Transverse colon (tissue), 4 donors: ENCODE measurements around the gene CD300H. TPM values are rescaled to one million over a fixed set of nuclear protein-coding genes. Genes with fewer than 3 reads are reported as not detected.

Experiments used
- DNase-seq: peaks from one replicate; pipeline ENCODE4 v3.0.0-alpha.2; 2019
- H3K27ac ChIP-seq, 4 donors: fragments of 200-600 bp; sonication (generic); 2 replicates each; pipeline ENCODE4 v1.5.1; 2016 to 2018; ENCODE audit warnings: inconsistent platforms in 4 of 4
- H3K27me3 ChIP-seq: fragments of 200-600 bp; sonication (generic); 2 replicates; pipeline ENCODE4 v1.5.1; 2017; ENCODE audit warnings: inconsistent platforms
- H3K36me3 ChIP-seq, 4 donors: fragments of 200-600 bp; sonication (generic); 2 replicates each; pipeline ENCODE4 v1.5.1; 2017 to 2019; ENCODE audit warnings: inconsistent platforms in 4 of 4
- H3K4me1 ChIP-seq, 4 donors: fragments of 200-600 bp; sonication (generic); 2 replicates each; pipeline ENCODE4 v1.5.1; 2017 to 2020; ENCODE audit warnings: inconsistent platforms in 4 of 4
- H3K4me3 ChIP-seq, 4 donors: fragments of 200-600 bp; sonication (generic); 1 replicate in 1 of 4; 2 replicates in 3 of 4; pipeline versions ENCODE4 v1.5.1 to v1.6.1; 2017 to 2019; ENCODE audit warnings: inconsistent platforms in 4 of 4
- H3K9me3 ChIP-seq, 2 donors: fragments of 200-600 bp; sonication (generic); 2 replicates each; pipeline ENCODE4 v1.5.1; 2017 to 2019; ENCODE audit warnings: inconsistent platforms in 2 of 2
- EP300 ChIP-seq: sonication (generic); formaldehyde crosslinking; IDR thresholded peaks from one replicate; pipeline ENCODE4 v1.6.1; 2017; ENCODE audit warnings: antibody characterized with exemption, low read depth
- POLR2A ChIP-seq: fragments of 450-650 bp; IDR thresholded peaks from one replicate; pipeline ENCODE4 v1.6.1; 2016; ENCODE audit warnings: antibody characterized with exemption, mild to moderate bottlenecking, moderate library complexity
- POLR2AphosphoS5 ChIP-seq, 3 donors: sonication (generic); formaldehyde crosslinking; IDR thresholded peaks; one replicate each; pipeline ENCODE4 v1.6.1; 2016; ENCODE audit warnings: antibody characterized with exemption in 3 of 3
- WGBS, 2 donors: methylation state at CpG; one replicate each; pipeline ENCODE4 v1.1.5; 2018; ENCODE audit warnings: low coverage in 1 of 2; 5-methylcytosine and 5-hydroxymethylcytosine counted together
- in situ Hi-C, 4 donors: fragments of 200-750 bp; cut with MboI; loops; one replicate each; pipeline versions ENCODE4 v1.15.0 to v1.15.1; 2017; ENCODE audit warnings: low sequenced_read_pairs in 3 of 4, low pct_ligation_motif_present in 1 of 4, low pct_unique_long_range_greater_than_20kb in 1 of 4
- intact Hi-C: fragments of 100-400 bp; cut with DNase I; formaldehyde crosslinking; loops from one replicate; pipeline ENCODE4 v1.15.1; 2023; ENCODE audit warnings: low total_unique reads
- total RNA-seq, 4 donors: library from RNA; depleted of rRNA; stranded (reverse); fragments of >200 nt; gene quantifications; one replicate each; pipeline ENCODE4 v1.1.0, GENCODE V29; 2016
- TF ChIP-seq, protein P1 (sequence below), 5 experiments: fragments of 200-600 bp in 3 of 5; fragments of 450-650 bp in 2 of 5; sonication (generic) in 3 of 5; IDR thresholded peaks; 1 replicate in 2 of 5; 2 replicates in 3 of 5; pipeline ENCODE4 v1.5.1; 2016 to 2017; ENCODE audit warnings: antibody characterized with exemption in 5 of 5, inconsistent platforms in 3 of 5, mild to moderate bottlenecking in 2 of 5, moderate library complexity in 1 of 5

Gene CD300H
- total RNA-seq: not detected

DNA sequence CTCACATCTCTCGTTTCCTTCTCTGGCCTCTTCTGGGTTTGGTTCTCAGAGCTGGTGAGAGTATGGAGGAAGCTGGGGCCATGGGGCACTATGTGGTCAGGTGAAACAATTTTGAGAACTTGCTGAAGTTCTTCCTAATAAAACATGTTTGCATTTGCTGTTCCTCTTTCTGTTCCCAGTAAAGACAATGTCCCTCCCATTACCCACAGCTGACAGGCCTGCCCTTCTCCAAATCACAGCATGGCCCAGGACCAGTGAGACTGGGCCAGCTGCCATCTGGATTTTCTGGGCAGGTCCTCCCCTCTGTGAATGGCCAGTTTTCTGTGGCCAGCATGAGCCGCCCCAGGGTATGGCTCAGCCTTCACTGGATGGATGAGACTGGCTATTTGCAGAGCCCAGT is at the start of gene CD300H:
TSS of gene CD300H (minus strand) at position 113 of the 400 bp plus-strand sequence.
- Histone ChIP-seq H3K27ac (no peak within 1 kb of the TSS), H3K36me3 (no peaks in the 10 kb centered on the region), H3K27me3 (no peaks in the 10 kb centered on the region), H3K4me1 (peaks cover 0 to 3% (median 0%) of the 10 kb centered on the region in 4 donors), H3K4me3 (no peak within 1 kb of the TSS), H3K9me3 (no peaks in the 10 kb centered on the region)
- WGBS, 2 donors: 86% methylated on average over 2 of the region's 2 CpGs; no CpG with 5 or more reads in 1 of the 2 donors
- in situ Hi-C loops (no loop called here), intact Hi-C loops (no loop called here)
- DNase-seq: no peak
- TF ChIP-seq POLR2A (no peak), POLR2AphosphoS5 (IDR thresholded peaks at IDR 0.05) (no peak), EP300 (no peak)
- TF ChIP-seq, protein P1, sequence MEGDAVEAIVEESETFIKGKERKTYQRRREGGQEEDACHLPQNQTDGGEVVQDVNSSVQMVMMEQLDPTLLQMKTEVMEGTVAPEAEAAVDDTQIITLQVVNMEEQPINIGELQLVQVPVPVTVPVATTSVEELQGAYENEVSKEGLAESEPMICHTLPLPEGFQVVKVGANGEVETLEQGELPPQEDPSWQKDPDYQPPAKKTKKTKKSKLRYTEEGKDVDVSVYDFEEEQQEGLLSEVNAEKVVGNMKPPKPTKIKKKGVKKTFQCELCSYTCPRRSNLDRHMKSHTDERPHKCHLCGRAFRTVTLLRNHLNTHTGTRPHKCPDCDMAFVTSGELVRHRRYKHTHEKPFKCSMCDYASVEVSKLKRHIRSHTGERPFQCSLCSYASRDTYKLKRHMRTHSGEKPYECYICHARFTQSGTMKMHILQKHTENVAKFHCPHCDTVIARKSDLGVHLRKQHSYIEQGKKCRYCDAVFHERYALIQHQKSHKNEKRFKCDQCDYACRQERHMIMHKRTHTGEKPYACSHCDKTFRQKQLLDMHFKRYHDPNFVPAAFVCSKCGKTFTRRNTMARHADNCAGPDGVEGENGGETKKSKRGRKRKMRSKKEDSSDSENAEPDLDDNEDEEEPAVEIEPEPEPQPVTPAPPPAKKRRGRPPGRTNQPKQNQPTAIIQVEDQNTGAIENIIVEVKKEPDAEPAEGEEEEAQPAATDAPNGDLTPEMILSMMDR (IDR thresholded peaks at IDR 0.05): no peak

DNA sequence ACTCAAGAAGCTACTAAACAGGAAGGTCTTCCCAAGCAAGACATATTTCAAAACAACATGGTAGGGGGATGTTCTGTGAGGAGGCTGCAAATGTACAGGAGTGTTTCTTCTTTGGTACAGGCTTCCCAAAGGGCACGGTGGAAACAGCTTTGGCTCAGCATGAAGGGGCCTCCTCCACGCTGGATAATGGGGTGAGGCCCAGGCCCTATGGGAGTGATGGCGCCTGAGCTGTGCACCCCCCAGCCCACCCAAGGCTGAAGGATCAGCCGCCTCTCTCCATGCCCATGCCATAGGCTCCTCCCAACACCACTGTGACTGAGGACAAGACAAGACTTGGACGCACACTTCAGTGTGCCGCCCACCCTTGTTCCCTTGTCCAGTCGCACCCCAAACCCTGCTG is 49.4 kb upstream of the CD300H start:
- no peak overlapping the region for H3K27ac ChIP-seq
- intact Hi-C loops (no loop called here), in situ Hi-C loops (no loop called here)
- no peak overlapping the region for H3K4me3 ChIP-seq
- DNase-seq: no peak
- H3K4me1 ChIP-seq: no peaks in the 10 kb centered on the region
- TF ChIP-seq EP300 (no peak), POLR2AphosphoS5 (IDR thresholded peaks at IDR 0.05) (no peak), POLR2A (no peak)
- TF ChIP-seq, protein P1 (IDR thresholded peaks at IDR 0.05): no peak
- WGBS, 2 donors: 83 to 91% methylated on average over 3 to 7 of the region's 7 CpGs
- H3K27me3 ChIP-seq: no peaks in the 10 kb centered on the region
- H3K9me3 ChIP-seq: no peaks in the 10 kb centered on the region
- H3K36me3 ChIP-seq: no peaks in the 10 kb centered on the region

DNA sequence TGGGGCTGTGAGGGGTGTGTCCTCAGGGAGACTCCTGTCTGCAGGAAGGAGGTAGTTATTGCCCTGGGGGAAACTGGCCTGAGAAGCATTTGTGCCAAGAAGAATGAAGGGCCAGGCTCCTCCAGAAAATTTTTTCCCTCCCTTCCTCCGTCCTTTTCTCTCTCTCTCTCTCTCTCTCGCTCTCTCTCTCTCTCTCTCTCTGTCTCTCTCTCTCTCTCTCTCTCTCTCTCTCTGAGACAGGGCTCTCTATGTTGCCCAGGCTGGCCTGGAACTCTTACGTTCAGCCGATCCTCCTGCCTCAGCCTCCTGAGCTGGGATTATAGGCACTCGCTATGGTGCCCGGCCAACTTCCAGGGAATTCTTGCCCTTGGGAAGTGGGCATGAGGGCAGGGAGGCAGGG is 44.7 kb upstream of the CD300H start:
- WGBS, 2 donors: 89% methylated on average over 6 of the region's 6 CpGs; no CpG with 5 or more reads in 1 of the 2 donors
- in situ Hi-C loops: no loop called here
- intact Hi-C loops: no loop called here

DNA sequence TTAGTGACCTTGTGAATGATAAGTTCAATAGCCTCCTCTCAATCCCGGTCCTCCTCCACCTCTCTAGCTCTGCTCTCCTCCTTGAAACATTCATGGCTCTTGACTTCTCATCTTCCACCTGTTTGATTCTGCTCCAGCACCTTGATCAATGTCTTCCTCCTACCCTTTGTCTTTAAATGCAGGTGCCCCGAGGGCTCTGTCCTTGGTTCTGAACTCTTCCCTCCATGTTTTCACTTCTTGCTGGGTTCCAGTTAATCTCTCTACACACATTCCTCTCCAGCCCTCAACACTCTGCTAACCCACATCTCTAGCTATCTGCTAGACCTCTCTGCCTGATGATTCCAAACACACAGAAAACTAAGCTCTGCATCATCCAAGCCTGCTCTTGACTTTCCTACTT is 42.8 kb upstream of the CD300H start:
- no peak overlapping the region for H3K4me3 ChIP-seq
- TF ChIP-seq POLR2A: no peak
- TF ChIP-seq, protein P1 (IDR thresholded peaks at IDR 0.05): no peak
- TF ChIP-seq EP300: no peak
- TF ChIP-seq POLR2AphosphoS5 (IDR thresholded peaks at IDR 0.05): no peak
- no peak overlapping the region for H3K27ac ChIP-seq
- in situ Hi-C loops (no loop called here), intact Hi-C loops (no loop called here)
- DNase-seq: no peak
- H3K9me3 ChIP-seq: no peaks in the 10 kb centered on the region
- H3K36me3 ChIP-seq: no peaks in the 10 kb centered on the region
- H3K4me1 ChIP-seq: peaks cover 0 to 2% (median 0%) of the 10 kb centered on the region in 4 donors
- H3K27me3 ChIP-seq: peaks cover 6% of the 10 kb centered on the region
- 21 to 27% methylated on average over 2 of the region's 2 CpGs for WGBS, 2 donors

More for the DNA sequence above, 44.7 kb upstream of the CD300H start:
- no peak overlapping the region for H3K27ac ChIP-seq
- no peaks in the 10 kb centered on the region for H3K36me3 ChIP-seq
- no peaks in the 10 kb centered on the region for H3K9me3 ChIP-seq
- H3K4me3 ChIP-seq: no peak overlapping the region
- peaks cover 6% of the 10 kb centered on the region for H3K27me3 ChIP-seq
- no peak for DNase-seq
- TF ChIP-seq EP300 (no peak), POLR2AphosphoS5 (IDR thresholded peaks at IDR 0.05) (no peak), POLR2A (no peak)
- TF ChIP-seq, protein P1 (IDR thresholded peaks at IDR 0.05): no peak
- no peaks in the 10 kb centered on the region for H3K4me1 ChIP-seq
